ENCODE data around the gene AFF4.
"Not testable (repeated sequence)": the region's sequence is repeated elsewhere in the genome, so short reads cannot be mapped to it uniquely, and the experiment has no call there.

DNA sequence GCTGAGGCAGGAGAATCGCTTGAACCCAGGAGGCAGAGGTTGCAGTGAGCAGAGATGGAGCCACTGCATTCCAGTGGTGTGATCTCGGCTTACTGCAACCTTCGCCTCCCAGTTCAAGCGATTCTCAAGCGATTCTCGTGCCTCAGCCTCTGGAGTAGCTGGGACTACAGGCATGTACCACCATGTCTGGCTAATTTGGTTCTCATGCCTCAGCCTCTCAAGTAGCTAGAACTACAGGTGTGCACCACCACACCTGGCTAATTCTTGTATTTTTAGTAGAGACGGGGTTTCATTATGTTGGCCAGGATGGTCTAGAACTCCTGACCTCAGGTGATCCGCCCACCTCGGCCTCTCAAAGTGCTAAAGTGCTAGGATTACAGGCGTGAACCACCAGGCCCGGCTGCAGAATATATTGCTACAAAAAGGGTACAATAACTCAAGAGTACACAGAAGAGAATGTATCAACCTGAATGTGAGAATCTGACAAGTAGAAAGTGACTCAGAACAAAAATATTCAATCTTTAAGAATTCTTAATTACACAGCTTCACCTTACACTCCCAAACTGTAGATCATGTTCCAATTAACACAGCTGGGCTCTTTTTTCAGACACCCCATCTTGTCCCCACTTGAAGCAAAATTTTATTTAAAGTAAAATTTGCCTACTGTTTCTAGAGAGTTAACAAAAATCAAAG, 2.2 kb downstream of the AFF4 start:
- TF ChIP-seq, protein P1, sequence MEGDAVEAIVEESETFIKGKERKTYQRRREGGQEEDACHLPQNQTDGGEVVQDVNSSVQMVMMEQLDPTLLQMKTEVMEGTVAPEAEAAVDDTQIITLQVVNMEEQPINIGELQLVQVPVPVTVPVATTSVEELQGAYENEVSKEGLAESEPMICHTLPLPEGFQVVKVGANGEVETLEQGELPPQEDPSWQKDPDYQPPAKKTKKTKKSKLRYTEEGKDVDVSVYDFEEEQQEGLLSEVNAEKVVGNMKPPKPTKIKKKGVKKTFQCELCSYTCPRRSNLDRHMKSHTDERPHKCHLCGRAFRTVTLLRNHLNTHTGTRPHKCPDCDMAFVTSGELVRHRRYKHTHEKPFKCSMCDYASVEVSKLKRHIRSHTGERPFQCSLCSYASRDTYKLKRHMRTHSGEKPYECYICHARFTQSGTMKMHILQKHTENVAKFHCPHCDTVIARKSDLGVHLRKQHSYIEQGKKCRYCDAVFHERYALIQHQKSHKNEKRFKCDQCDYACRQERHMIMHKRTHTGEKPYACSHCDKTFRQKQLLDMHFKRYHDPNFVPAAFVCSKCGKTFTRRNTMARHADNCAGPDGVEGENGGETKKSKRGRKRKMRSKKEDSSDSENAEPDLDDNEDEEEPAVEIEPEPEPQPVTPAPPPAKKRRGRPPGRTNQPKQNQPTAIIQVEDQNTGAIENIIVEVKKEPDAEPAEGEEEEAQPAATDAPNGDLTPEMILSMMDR (IDR thresholded peaks at IDR 0.05 in 4 of 5, conservative IDR thresholded peaks at IDR 0.05 in 1 of 5): not testable (repeated sequence)
- not testable (repeated sequence) for TF ChIP-seq POLR2A (IDR thresholded peaks at IDR 0.05)
